COLO829 (cell line): ENCODE measurements around the gene HYDIN.
"Not testable (repeated sequence)": the region's sequence is repeated elsewhere in the genome, so short reads cannot be mapped to it uniquely, and the experiment has no call there.

Source experiments
- DNase-seq: peaks from one replicate; pipeline ENCODE4 v3.0.0; 2012; ENCODE audit warnings: low spot score

HYDIN gene

GRCh38 chr16:71225145-71225544 lies 5.4 kb downstream of the HYDIN start:
- DNase-seq: no peak

DNA sequence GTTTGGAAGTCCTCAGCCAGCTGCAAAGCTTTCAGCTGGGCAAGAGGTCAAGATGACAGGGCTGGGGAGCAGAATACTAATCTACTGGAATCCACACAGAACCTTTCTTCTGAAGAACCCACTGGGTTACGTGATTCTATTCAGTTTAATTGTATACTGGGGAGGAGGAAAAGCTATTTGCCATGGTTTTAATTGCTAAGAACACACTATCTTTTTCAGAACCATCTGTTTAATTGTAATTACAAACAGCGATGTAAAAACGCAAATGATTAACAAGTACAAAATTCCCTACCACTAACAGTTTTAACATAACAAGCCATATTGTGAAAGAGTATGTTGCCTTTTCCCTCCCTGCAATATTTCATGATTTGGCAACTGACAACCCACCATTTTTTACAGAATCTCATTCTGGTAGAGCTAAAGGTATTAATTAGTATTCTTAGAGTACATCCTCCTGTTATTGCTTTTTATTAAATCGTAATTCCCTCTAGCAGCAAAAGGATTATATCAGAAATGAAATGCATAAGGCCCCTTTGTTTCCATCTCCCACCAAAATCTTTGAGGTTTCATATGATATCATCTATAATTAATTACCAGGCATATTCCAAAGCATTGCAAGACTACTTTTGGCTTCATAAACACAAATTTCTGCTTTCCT lies 12.1 kb downstream of the HYDIN start:
- DNase-seq: no peak

DNA sequence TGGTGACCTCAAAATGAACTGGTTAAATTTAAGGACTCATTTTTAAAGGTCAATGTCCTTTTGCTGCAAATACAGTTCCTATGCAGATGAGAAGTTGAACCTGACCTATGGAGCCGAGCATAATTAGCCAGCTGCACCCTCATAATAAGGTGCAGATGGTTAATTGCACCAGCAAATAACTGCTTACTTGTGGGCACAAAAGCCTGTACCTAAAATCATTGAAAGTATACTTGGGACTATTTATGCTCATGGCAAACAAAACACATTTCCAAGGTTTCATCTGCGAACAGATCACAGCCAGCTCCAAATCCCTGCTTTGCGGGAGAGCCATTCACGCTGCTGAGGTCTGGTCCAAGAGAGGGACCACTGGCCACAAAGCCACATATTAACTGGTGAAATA lies 13.0 kb downstream of the HYDIN start:
- DNase-seq: no peak

GRCh38 chr16:71216714-71217113 lies 13.8 kb downstream of the HYDIN start:
- DNase-seq: no peak

DNA sequence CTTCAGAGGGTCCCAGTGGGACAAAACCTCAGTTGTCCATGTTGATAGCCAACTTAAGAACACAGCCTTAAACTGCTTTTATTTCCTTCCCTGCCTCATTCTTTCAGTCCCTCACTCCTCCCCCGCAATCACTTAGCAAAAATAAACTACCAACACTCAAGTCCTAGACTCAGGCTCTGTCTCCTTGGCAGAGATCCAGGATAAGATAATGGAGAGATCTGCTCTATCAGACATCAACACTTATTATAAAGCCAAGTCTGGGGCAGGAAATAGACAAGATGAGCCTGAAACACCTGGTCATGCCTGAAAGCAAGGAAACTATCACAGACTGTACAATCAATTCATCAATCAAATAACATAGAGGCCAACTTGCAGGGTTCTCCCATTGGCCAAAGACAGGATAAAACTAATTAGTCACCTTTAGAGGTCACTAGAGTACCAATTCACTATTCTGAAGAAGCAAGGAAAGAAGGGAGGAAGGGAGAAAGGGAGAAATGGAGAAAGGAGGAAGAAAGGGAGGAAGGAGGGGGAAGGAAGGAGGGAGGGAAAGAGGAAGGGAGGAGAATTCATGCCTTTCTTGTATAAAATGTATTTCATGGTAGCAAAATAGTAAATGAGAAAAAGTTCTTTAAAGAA lies 15.7 kb downstream of the HYDIN start:
- no peak for DNase-seq

DNA sequence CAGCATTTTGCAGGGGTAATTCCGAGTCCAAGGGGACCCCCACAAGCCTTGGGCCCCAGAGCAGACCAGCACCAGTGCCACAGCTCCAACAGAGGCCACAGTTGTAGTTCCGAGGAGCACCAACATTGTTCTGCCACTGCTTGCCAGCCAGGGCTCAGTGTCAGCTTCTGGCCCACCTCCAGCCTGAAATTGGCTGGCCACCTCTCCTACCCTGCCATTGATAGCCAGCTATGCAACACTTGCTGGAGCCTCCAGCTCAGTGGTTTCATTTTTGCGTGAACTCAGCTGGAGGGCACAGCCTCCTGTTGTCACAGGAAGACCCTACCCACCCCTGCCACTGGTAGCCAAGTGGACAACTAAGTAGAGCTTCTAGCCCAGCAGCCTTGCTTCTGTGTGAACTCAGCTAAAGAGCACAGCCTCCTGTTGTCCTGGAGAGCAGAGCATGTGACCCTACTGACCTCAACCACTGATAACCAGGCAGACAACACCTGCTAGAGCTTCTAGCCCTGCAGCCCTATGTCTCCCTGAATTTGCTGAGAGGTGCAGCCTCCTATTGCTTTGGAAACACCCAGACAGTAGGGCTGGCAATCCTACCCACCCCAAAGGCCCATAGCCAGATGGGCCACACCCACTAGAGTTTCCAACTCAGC lies 24.9 kb downstream of the HYDIN start:
- no peak for DNase-seq

GRCh38 chr16:71203631-71204030 lies 26.9 kb downstream of the HYDIN start:
- no peak for DNase-seq

DNA sequence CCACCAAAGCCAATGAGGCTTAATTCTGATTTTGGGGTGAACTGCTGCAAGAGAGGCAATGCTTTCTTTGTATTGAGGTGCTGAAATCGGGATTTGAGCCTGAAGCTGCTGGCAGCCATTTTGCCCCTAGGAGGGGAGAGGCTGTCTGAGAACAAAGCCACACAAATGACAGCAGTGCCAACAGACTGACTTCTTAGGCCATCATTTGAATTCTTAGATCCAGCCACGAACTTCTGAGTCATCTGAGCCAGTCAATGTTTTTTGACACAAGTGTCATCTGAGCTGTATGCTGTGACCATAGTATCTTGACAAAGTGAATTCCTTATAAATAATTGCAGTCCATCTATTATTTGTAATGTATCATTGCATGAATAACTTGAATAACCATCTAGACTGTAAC lies 29.0 kb downstream of the HYDIN start:
- no peak for DNase-seq

DNA sequence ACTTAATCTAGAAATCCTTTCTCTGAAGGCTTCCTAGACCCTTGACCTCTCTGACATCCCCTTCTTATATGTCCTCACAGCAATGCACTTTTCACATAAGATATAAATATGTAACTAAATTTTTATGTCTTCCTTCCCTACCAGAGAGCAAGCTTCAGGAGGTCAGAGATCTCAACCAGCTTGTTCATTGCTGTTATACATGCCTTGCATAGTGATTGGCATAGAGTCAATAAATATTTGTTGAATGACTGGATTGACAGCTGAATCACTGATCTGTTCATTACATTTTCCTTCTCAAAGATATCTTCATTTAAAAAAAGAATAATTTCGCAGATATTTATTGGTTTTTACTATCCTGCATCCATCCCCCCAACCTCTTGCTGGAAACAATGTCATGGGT lies 29.5 kb downstream of the HYDIN start:
- DNase-seq: no peak

GRCh38 chr16:71198408-71198807 lies 32.1 kb downstream of the HYDIN start:
- DNase-seq: no peak

GRCh38 chr16:71192387-71192786 lies 38.1 kb downstream of the HYDIN start:
- DNase-seq: no peak

GRCh38 chr16:71188956-71189712 lies 41.4 kb downstream of the HYDIN start:
- DNase-seq: no peak

GRCh38 chr16:71185347-71185746 lies 45.2 kb downstream of the HYDIN start:
- DNase-seq: peak; percentile 4

DNA sequence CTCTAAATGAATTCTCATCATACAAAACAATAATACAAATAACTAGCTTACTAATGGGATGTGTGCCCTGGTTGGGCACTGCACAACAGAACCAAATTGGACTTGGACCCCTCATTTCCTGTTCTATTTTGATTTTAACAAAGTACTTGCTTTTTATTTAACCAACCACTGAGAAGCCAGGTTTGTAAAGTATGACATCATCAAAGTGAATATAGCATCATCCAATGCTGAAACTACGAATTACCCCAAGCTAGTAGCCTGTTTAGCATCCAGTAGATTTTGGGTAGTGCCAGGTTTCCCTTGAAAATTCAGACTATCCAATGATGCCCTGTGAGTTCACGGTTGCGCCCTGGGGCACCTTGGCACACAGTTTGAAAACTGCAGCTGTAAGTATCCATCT lies 51.0 kb downstream of the HYDIN start:
- no peak for DNase-seq

GRCh38 chr16:71172481-71173207 lies 57.9 kb downstream of the HYDIN start:
- DNase-seq: no peak

DNA sequence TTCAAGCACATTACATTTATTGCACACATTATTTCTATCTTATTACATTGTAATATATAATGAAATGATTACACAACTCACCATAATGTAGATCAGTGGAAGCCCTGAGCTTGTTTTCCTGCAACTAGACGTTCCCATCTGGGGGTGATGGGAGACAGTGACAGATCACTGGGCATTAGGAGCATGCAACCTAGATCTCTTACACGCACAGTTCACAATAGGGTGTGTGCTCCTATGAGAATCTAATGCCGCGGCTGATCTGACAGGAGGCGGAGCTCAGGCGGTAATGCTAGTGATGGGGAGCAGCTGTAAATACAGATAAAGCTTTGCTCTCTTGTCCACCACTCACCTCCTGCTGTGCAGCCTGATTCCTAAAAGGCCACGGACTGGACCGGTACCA lies 69.5 kb downstream of the HYDIN start:
- DNase-seq: not testable (repeated sequence)

DNA sequence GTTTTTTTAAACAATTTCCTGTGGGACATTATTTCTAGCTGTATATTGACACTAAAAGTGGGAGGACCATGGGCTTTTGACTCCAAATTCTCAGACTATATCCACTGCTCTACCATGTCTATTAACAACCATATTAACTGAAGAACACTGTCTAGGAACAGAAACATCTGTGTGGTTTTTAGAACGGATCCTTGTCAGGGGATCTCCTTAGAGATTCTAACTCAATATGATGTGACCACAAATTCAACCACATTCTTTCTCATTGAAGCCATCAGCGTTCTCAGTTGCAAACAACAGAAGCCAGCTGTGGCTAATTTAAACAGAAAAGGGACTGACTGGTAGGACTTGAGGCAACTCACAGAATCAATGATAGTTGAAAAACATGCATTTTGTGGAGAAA lies 73.2 kb downstream of the HYDIN start:
- not testable (repeated sequence) for DNase-seq

GRCh38 chr16:71153329-71153728 lies 77.2 kb downstream of the HYDIN start:
- DNase-seq: not testable (repeated sequence)

DNA sequence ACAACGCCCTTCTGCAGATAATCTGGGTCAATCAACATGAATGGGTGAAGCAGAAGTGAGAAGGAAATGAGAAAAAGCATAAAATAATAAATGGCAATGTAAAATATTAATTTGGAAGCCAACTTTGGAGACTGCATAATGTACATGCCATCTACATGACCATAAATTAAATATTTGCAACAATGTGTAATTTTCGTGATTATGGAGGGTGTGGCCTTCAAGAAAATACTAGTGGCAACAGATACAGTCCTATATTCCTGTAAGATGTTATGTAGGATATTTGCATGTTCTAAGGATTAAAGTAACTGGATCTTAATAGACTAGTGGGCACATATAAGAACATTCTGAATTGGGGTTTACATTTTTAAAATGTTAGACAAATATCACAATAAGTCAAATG lies 78.9 kb downstream of the HYDIN start:
- DNase-seq: not testable (repeated sequence)

GRCh38 chr16:71143246-71143645 lies 87.3 kb downstream of the HYDIN start:
- DNase-seq: not testable (repeated sequence)

- DNase-seq: not testable (repeated sequence)
These were observed 120.0 kb downstream of the HYDIN start for GRCh38 chr16:71110565-71110964.

DNA sequence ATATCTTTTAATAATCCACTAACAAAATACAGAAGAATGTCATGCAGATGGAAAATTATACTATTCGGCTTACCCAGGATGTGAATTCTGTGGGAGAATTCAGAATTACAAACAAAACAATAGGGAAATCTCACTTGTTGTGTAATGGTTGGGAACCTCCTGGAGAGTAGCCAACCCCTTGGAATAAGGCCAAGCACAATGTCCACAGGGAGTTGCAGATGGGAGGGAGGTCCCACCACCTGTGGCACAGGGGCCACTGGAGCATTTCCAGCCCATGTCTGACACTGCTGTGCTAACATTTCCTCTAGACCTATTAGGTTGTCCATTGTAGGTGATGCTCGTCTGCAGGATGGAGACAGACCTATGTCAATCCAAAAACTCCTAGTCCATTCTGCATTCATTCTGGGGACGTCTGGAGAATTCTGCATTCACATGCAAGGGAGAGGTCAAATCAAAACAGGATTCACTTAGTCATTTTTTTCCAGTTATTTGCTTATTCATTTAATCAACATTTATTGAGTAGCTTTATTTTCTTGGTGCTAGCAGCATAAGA lies 120.8 kb downstream of the HYDIN start:
- DNase-seq: not testable (repeated sequence)
